Progenitor cell of endocrine pancreas (in vitro differentiated cells): ENCODE results near the gene UBE2R2. TPM values are rescaled to one million over a fixed set of nuclear protein-coding genes. Genes with fewer than 3 reads are reported as not detected.
A peak's percentile ranks its signal among the peaks of the same experiment; 100 is the strongest.

ENCODE experiments used
- DNase-seq: peaks from one replicate; pipeline ENCODE4 v3.0.0; 2021; ENCODE audit warnings: low spot score; ENCODE audit not compliant: unreplicated experiment
- H3K27ac Mint-ChIP-seq: 2 replicates; pipeline ENCODE4 v1.8.0; 2021; ENCODE audit warnings: mild to moderate bottlenecking, moderate library complexity, mixed read lengths
- H3K27me3 Mint-ChIP-seq: 2 replicates; pipeline ENCODE4 v1.8.0; 2021; ENCODE audit warnings: mixed read lengths
- H3K36me3 Mint-ChIP-seq: 2 replicates; pipeline ENCODE4 v1.8.0; 2022; ENCODE audit warnings: mixed read lengths; ENCODE audit not compliant: insufficient read depth
- H3K4me1 Mint-ChIP-seq: 2 replicates; pipeline ENCODE4 v1.8.0; 2021; ENCODE audit warnings: low read depth, mixed read lengths
- H3K4me3 Mint-ChIP-seq: 2 replicates; pipeline ENCODE4 v1.8.0; 2021; ENCODE audit warnings: low read depth, mild to moderate bottlenecking, moderate library complexity, mixed read lengths
- H3K9me3 Mint-ChIP-seq: 2 replicates; pipeline ENCODE4 v1.8.0; 2021; ENCODE audit warnings: low read depth, mixed read lengths
- total RNA-seq: library from RNA; stranded (reverse); gene quantifications from 2 replicates; pipeline ENCODE4 v1.2.1, GENCODE V29; 2021
- TF ChIP-seq, protein P1 (sequence below): fragments of 200-600 bp; sonication (generic); IDR thresholded peaks from one replicate; pipeline ENCODE4 v1.5.0; 2021; ENCODE audit warnings: antibody characterized with exemption, mild to moderate bottlenecking; ENCODE audit not compliant: unreplicated experiment

The UBE2R2 gene
- total RNA-seq, 1 donor from 2014 or later, result 72.8 TPM

DNA sequence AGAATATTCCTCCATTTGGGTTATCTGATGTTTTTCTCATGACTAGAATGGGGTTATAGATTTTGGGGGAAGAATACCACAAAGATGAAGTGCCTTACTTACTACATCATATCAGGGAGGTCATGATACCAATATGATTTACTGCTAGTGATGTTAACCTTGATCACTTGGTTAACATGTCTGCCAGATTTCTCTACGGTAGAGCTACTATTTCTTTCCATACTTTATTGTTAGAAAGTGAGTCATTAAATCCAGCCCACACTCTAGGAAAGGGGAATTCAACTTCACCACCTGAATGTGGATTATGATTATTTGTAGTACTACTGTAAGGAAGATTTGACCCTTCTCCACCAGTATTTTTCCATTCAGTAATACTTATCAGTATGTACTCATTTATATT lies 64.7 kb downstream of the UBE2R2 start:
- H3K36me3 Mint-ChIP-seq, result peaks cover under 1% of the 10 kb centered on the region
- no peak for DNase-seq
- no peaks in the 10 kb centered on the region for H3K27me3 Mint-ChIP-seq
- no peaks in the 10 kb centered on the region for H3K9me3 Mint-ChIP-seq
- TF ChIP-seq, protein P1, sequence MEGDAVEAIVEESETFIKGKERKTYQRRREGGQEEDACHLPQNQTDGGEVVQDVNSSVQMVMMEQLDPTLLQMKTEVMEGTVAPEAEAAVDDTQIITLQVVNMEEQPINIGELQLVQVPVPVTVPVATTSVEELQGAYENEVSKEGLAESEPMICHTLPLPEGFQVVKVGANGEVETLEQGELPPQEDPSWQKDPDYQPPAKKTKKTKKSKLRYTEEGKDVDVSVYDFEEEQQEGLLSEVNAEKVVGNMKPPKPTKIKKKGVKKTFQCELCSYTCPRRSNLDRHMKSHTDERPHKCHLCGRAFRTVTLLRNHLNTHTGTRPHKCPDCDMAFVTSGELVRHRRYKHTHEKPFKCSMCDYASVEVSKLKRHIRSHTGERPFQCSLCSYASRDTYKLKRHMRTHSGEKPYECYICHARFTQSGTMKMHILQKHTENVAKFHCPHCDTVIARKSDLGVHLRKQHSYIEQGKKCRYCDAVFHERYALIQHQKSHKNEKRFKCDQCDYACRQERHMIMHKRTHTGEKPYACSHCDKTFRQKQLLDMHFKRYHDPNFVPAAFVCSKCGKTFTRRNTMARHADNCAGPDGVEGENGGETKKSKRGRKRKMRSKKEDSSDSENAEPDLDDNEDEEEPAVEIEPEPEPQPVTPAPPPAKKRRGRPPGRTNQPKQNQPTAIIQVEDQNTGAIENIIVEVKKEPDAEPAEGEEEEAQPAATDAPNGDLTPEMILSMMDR, result no peak
- H3K4me1 Mint-ChIP-seq, result peaks cover 40% of the 10 kb centered on the region
- peak overlapping the region; percentile 3 for H3K27ac Mint-ChIP-seq
- no peak overlapping the region for H3K4me3 Mint-ChIP-seq

DNA sequence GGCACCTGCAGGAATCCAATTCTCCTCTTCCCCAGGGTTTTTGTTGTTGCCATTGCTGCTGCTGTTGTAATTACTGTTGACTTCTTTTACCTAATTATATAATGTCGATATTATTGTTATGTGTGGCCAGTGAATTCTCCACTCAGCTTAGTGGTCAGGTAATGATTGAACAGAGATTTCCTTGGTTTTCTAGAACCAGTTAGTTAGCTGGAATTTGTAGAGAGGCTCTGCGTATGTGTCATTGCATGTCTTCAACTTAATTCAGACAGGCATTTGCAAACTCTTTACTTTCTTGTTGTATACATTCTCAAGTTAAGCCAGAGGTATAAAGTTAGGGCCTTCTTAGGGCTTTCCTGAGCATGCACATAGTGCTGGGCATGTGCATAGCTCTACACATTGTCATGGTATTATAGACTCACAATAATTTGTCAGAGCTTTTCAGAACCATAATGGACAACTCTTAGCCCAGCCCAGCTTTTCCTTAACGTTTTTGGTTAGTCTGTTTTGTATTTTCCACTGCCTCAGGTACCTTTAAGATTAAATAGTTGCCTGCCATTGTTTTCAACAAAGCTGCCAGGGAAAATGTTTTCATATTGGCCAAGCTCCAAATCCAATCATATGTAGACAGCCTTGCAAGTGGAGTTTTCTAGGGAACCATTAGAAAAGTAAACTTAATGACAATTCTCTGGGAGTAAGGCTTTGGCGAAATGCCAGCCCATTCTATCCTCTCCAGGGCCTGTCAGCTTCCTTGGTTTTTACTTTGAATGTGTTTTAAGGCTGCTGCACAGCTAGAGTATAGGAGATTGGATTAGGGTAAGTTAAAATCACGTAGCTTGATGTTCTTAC lies 68.1 kb downstream of the UBE2R2 start:
- Mint-ChIP-seq H3K9me3 (no peaks in the 10 kb centered on the region), H3K27ac (peak overlapping the region; percentile 79), H3K4me3 (no peak overlapping the region), H3K4me1 (peaks cover 30% of the 10 kb centered on the region), H3K27me3 (no peaks in the 10 kb centered on the region), H3K36me3 (peaks cover 5% of the 10 kb centered on the region)
- TF ChIP-seq, protein P1, result no peak
- no peak for DNase-seq

DNA sequence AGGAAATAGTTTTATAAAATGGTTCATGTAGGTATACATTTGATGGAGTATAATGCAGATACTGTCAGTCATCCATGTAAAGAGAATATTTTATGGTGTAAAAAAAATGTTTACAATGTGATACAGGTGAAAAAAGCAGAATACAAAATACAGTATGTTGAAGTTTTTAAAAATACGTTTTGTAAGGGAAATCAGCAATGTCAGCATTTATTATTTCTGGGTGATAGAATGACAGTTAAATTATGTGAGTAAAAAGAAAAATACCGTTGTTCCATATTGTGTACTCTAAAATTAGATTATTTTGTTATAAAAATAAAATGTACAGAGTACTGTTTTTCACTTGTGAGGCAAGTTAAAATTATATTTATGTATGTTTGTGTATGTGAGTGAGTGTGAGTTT lies 69.0 kb downstream of the UBE2R2 start:
- Mint-ChIP-seq H3K27me3 (no peaks in the 10 kb centered on the region), H3K36me3 (peaks cover 5% of the 10 kb centered on the region), H3K4me1 (peaks cover 26% of the 10 kb centered on the region), H3K4me3 (no peak overlapping the region), H3K27ac (peak overlapping the region; percentile 79), H3K9me3 (no peaks in the 10 kb centered on the region)
- TF ChIP-seq, protein P1, result no peak
- DNase-seq, result no peak

DNA sequence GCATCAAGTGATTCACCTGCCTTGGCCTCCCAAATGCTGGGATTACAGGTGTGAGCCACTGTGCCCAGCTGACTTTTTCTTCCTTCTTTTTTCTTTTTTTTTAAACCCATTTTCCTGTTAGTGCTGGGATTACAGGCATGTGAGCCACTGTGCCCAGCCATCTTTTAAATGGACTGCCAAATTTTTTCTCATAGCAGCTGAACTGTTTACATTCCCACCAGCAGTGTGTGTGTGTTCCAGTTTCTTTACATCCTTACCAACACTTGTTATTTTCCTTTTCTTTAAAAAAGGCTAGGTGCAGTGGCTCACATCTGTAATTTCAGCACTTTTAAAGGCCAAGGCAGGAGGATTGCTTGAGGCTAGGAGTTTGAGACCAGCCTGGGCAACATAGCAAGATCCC lies 76.9 kb downstream of the UBE2R2 start:
- Mint-ChIP-seq H3K4me3 (no peak overlapping the region), H3K4me1 (no peaks in the 10 kb centered on the region), H3K36me3 (peaks cover 12% of the 10 kb centered on the region), H3K27ac (no peak overlapping the region), H3K9me3 (no peaks in the 10 kb centered on the region), H3K27me3 (no peaks in the 10 kb centered on the region)
- TF ChIP-seq, protein P1, result no peak
- DNase-seq, result no peak

DNA sequence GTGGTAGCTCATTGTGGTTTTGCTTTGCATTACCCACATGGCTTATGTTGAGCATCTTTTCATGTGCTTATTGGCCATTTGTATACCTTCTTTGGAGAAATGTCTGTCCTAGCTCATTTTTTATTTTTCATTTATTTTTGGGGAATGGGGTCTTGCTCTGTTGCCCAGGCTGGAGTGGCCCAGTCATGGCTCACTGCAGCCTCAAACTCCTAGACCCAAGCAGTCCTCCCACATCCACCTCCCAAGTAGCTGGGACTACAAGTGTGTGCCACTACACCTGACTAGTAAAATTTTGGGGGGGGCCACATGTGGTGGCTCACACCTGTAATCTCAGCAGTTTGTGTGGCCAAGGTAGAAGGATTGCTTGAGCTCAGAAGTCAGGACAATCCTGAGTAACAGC lies 77.4 kb downstream of the UBE2R2 start:
- Mint-ChIP-seq H3K27ac (no peak overlapping the region), H3K4me1 (no peaks in the 10 kb centered on the region), H3K36me3 (peaks cover 12% of the 10 kb centered on the region), H3K27me3 (no peaks in the 10 kb centered on the region), H3K4me3 (no peak overlapping the region), H3K9me3 (no peaks in the 10 kb centered on the region)
- TF ChIP-seq, protein P1, result no peak
- no peak for DNase-seq
